Mucosa of gallbladder (tissue), 1 donor: ENCODE results near the gene RBM44. TPM values are rescaled to one million over a fixed set of nuclear protein-coding genes. Genes with fewer than 3 reads are reported as not detected.
"Not testable (repeated sequence)": the region's sequence is repeated elsewhere in the genome, so short reads cannot be mapped to it uniquely, and the experiment has no call there.

Experiments
- DNase-seq: peaks from one replicate; pipeline ENCODE4 v3.0.0-alpha.2; 2020; ENCODE audit warnings: low spot score
- total RNA-seq: library from RNA; stranded (reverse); gene quantifications from one replicate; pipeline ENCODE4 v1.2.1, GENCODE V29; 2021
- donor health status: DM: no; HTN: no; CAD: no.

RBM44 gene
- total RNA-seq, 1 donor from 2014 or later, result 0.55 TPM

GRCh38 chr2:237774811-237775553, 23.6 kb upstream of the RBM44 start:
- DNase-seq, result peak; percentile 38

GRCh38 chr2:237779521-237779920, 19.1 kb upstream of the RBM44 start:
- no peak for DNase-seq

- DNase-seq, result no peak
Observed at GRCh38 chr2:237782181-237782580, 16.4 kb upstream of the RBM44 start.

- DNase-seq, result not testable (repeated sequence)
Observed at GRCh38 chr2:237783678-237784077, 14.9 kb upstream of the RBM44 start.

- DNase-seq, result no peak
Observed at GRCh38 chr2:237786936-237787335, 11.6 kb upstream of the RBM44 start.

GRCh38 chr2:237790353-237790752, 8.2 kb upstream of the RBM44 start:
- no peak for DNase-seq

- DNase-seq, result no peak
Observed at GRCh38 chr2:237791977-237792727, 6.4 kb upstream of the RBM44 start.

GRCh38 chr2:237797253-237797652, 1.3 kb upstream of the RBM44 start:
- no peak for DNase-seq

GRCh38 chr2:237799060-237799428, 465 bp downstream of the RBM44 start:
- DNase-seq, result no peak

DNA sequence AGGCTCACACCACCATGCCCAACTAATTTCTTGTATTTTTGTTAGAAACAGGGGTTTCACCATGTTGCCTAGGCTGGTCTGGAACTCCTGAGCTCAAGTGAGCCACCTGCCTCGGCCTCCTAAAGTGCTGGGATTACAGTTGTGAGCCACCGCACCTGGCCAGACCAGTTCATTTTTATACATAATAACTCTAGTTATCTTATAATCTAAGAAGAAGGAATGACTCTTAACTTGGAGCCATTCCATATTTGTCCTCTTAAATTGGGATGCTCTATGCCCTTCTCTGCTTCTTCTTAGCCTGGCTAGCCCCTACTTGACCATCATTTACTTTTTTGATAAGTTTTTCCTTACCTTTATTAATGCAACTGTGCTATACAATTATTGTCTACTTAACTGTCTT, 2.9 kb downstream of the RBM44 start:
- no peak for DNase-seq

DNA sequence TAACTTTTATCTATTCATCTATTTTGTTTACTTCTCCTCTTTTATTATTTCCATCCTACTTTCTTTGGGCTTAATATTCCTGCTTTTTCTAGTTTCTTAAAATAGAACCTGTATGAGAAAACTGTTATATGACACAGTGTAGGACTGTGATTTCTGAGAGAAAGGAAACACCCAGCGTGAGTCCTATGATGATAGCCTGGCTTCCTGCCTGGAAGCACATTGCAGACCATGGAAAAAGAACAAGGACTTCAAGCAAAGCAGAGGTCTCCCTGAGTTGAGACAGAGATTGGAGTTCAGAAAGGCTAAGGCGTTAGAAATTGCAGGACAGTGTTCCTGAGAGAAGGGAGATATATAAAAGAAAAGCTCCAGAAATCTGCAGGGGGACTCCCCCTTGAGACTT, 7.8 kb downstream of the RBM44 start:
- DNase-seq, result no peak

GRCh38 chr2:237815637-237816036, 17.1 kb downstream of the RBM44 start:
- no peak for DNase-seq

DNA sequence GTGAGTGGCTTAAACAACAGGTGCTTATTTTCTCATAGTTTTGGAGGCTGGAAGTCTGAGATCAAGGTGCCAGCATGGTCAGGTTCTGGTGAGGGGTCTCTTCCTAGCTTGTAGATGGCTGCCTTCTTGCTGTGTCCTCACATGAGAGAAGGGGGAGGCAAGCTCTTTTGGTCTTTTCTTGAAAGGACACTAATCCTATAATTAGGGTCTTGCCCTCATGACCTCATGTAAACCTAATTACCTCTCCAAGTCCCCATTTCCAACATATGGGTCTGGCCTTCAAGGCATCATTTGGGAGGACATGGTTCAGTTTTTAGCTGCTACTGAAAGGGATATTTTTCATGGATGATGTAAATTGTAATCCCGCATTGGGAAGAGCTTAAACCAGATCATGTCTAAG, 18.0 kb downstream of the RBM44 start:
- no peak for DNase-seq

DNA sequence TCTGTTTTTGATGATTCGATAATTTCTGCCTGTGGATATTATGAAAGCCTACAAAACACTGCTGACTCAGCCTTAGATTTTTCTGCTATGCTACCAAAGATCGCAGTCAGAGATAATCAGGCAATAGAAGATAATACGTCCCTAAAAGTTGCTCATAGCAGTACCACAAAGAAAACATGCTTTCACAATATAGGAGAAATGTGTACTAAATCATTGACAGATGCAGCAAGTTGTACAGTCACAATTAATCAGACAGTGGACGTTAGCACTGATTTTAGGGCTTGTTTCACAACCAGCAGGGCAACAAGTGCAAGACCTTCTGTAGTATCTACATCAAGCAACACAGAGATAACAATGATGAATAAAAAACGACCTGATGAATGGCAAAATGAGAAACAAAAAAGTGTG, 19.5 kb downstream of the RBM44 start:
- DNase-seq, result no peak

- no peak for DNase-seq
Observed at GRCh38 chr2:237819231-237819630, 20.7 kb downstream of the RBM44 start.

DNA sequence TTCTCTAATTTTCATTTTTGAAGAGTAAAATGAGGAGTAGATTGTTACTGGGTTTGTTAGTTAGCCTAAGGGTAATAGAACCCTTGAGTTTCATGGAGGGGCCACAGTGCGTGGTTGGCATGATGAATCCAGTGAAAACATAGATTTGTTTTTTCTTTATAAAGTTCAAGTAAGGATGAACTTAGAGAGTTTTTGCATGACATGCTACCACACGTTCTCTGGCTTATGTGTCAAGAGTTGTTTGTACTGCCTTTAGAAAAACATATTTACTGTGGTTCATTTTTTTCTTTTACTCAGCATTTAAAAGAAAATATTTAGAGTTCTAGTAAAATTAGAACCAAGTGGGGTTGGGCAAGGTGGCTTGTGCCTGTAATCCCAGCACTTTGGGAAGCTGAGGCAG, 21.8 kb downstream of the RBM44 start:
- no peak for DNase-seq

DNA sequence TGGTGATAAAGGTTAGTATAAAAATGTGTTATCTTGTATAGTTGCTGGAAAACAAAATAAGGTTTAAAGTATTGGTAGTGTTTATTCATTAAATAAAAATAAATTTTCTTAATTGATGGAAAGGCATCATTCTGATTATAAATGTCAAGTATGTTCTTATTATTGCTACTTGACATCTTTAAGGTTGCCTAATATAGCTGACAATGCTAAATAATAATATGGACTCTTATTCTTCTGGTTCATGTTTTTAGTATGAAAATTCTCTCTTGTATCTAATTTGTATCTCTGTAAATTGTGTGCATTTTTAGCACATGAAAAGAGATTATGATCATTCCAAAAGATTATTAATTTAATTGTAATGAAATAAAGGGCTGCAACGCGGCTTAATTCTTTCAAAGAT, 25.0 kb downstream of the RBM44 start:
- no peak for DNase-seq

- no peak for DNase-seq
Observed at GRCh38 chr2:237824085-237824484, 25.5 kb downstream of the RBM44 start.

- no peak for DNase-seq
Observed at GRCh38 chr2:237827421-237827987, 28.9 kb downstream of the RBM44 start.

GRCh38 chr2:237830522-237830921, 31.9 kb downstream of the RBM44 start:
- DNase-seq, result no peak

DNA sequence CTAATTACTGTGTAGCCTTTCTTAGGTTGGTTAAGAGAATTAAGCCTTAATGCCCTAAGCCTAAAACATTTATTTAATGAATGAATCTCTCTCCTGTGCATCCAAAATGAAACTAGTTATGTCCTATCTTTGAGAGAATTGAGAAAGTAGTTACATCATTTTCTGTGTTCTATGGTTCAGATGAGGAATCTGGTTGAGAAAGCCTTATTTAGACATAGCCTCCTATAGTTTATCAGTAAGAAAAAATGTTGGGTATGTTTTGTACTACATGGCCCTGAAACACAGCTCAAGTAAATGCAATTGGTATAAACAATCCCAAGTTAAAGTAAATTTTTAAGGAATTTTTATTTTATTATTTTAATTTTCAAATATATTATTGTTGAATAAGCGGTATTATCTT, 35.0 kb downstream of the RBM44 start:
- DNase-seq, result no peak

DNA sequence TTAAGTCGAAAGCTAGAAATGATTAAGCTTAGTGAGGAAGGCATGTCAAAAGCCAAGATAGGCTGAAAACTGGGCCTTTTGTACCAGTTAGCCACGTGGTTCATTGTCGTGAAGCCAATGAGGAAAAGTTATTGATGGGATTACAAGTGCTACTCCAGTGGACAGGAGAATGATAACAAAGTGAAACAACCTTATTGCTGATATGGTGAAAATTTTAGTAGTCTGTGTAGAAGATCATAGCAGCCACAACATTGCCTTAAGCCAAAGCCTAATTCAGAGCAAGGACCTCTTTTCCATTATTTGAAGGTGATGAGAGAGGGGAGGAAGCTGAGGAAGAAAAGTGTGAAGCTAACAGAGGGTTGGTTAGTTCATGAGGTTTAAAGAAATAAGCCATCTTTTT, 36.8 kb downstream of the RBM44 start:
- DNase-seq, result peak; percentile 36

DNA sequence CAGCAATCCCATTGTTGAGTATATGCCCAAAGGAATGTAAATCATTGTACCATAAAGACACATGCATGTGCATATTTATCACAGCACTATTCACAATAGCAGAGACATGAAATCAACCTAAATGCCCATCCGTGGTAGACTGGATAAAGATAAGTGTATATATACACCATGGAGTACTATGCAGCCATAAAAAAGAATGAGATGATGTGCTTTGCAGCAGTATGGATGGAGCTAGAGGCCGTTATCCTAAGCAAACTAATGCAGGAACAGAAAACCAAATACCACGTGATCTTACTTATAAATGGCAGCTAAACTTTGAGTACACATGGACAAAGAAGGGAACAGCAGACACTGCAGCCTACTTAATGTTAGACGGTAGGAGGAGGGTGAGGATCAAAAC, 42.5 kb downstream of the RBM44 start:
- DNase-seq, result no peak
